GM23248 (cell line): ENCODE results near the gene TPR. TPM values are rescaled to one million over a fixed set of nuclear protein-coding genes. Genes with fewer than 3 reads are reported as not detected.

Experiments
- DNase-seq: peaks from one replicate; pipeline ENCODE4 v3.0.0-alpha.2; 2015
- H2AFZ ChIP-seq: fragments of 200-600 bp; sonication (generic); 2 replicates; pipeline ENCODE4 v1.6.1; 2016; ENCODE audit warnings: antibody characterized with exemption
- H3F3A ChIP-seq: fragments of 200-600 bp; sonication (generic); 2 replicates; pipeline ENCODE4 v1.6.1; 2016; ENCODE audit warnings: mild to moderate bottlenecking, antibody characterized with exemption, mixed run types; ENCODE audit not compliant: insufficient read depth
- H3K27ac ChIP-seq: fragments of 200-600 bp; sonication (generic); 2 replicates; pipeline ENCODE4 v1.5.1; 2016; ENCODE audit warnings: mild to moderate bottlenecking
- H3K27me3 ChIP-seq: fragments of 200-600 bp; sonication (generic); replicated peaks from 2 replicates; pipeline ENCODE4 v1.6.1; 2016; ENCODE audit warnings: mild to moderate bottlenecking; ENCODE audit not compliant: insufficient read depth
- H3K36me3 ChIP-seq: fragments of 200-600 bp; sonication (generic); 2 replicates; pipeline ENCODE4 v1.6.1; 2016; ENCODE audit warnings: low read depth, mild to moderate bottlenecking
- H3K4me1 ChIP-seq: fragments of 200-600 bp; sonication (generic); 2 replicates; pipeline ENCODE4 v1.6.1; 2016; ENCODE audit warnings: mild to moderate bottlenecking; ENCODE audit not compliant: insufficient read depth
- H3K4me2 ChIP-seq: fragments of 200-600 bp; sonication (generic); one replicate; pipeline ENCODE4 v1.6.1; 2016; ENCODE audit warnings: mild to moderate bottlenecking; ENCODE audit not compliant: unreplicated experiment
- H3K4me3 ChIP-seq: fragments of 200-600 bp; sonication (generic); 2 replicates; pipeline ENCODE4 v1.5.1; 2016; ENCODE audit warnings: mild to moderate bottlenecking
- H3K79me2 ChIP-seq: fragments of 200-600 bp; sonication (generic); 2 replicates; pipeline ENCODE4 v1.6.1; 2016; ENCODE audit warnings: mild to moderate bottlenecking; ENCODE audit not compliant: insufficient read depth
- H3K9ac ChIP-seq: fragments of 200-600 bp; sonication (generic); 2 replicates; pipeline ENCODE4 v1.6.1; 2016; ENCODE audit warnings: mild to moderate bottlenecking
- H3K9me2 ChIP-seq: fragments of 200-600 bp; sonication (generic); 2 replicates; pipeline ENCODE4 v1.6.1; 2016; ENCODE audit warnings: mixed run types, mild to moderate bottlenecking, moderate library complexity; ENCODE audit not compliant: insufficient read depth
- H3K9me3 ChIP-seq: fragments of 200-600 bp; sonication (generic); one replicate; pipeline ENCODE4 v1.6.1; 2017; ENCODE audit warnings: low read depth
- H4K20me1 ChIP-seq: fragments of 200-600 bp; sonication (generic); 2 replicates; pipeline ENCODE4 v1.6.0; 2016; ENCODE audit not compliant: insufficient read depth
- EZH2 ChIP-seq: fragments of 200-600 bp; sonication (generic); IDR thresholded peaks from 2 replicates; pipeline ENCODE4 v1.6.1; 2018; ENCODE audit warnings: antibody characterized with exemption, mild to moderate bottlenecking; ENCODE audit not compliant: insufficient read depth, poor library complexity, severe bottlenecking
- EZH2phosphoT487 ChIP-seq: fragments of 200-600 bp; sonication (generic); IDR thresholded peaks from 2 replicates; pipeline ENCODE4 v1.6.1; 2018; ENCODE audit warnings: antibody characterized with exemption, moderate library complexity, mild to moderate bottlenecking, low read depth; ENCODE audit not compliant: insufficient read depth
- whole genome bisulfite sequencing, 2 experiments: methylation state at CpG; one replicate each; pipeline ENCODE4 v1.1.6; 2015 to 2017; ENCODE audit warnings: low lambda C conversion rate in 2 of 2, low coverage in 1 of 2; ENCODE audit errors: missing lambda C conversion rate in 2 of 2; 5-methylcytosine and 5-hydroxymethylcytosine counted together
- in situ Hi-C: fragments of 300-500 bp; cut with MboI; formaldehyde crosslinking; loops from 2 replicates; pipeline ENCODE4 v1.15.0; 2020
- polyA plus RNA-seq: library from polyadenylated mRNA; unstranded; fragments of >200 nt; fragmentation: Nextera tagmentation; extraction: Ambion mirVana; gene quantifications from 2 replicates; pipeline ENCODE4 v1.2.1, GENCODE V29; 2016
- total RNA-seq: library from RNA; depleted of rRNA; stranded (reverse); fragments of >200 nt; shearing (Covaris generic); gene quantifications from 2 replicates; pipeline ENCODE4 v1.2.3, GENCODE V29; 2014

Gene TPR
- total and polyA plus RNA-seq, 2 experiments from 2014 or later, result 46.2 to 98.2 TPM

DNA sequence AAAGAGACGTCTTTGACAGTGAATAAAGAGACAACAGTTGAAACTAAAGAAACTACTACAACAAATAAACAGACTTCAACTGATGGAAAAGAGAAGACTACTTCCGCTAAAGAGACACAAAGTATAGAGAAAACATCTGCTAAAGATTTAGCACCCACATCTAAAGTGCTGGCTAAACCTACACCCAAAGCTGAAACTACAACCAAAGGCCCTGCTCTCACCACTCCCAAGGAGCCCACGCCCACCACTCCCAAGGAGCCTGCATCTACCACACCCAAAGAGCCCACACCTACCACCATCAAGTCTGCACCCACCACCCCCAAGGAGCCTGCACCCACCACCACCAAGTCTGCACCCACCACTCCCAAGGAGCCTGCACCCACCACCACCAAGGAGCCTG lies 68.5 kb downstream of the TPR start:
- no peaks in the 10 kb centered on the region for H3K79me2 ChIP-seq
- H3K9me3 ChIP-seq, result no peaks in the 10 kb centered on the region
- H3K9ac ChIP-seq, result no peak overlapping the region
- H3K9me2 ChIP-seq, result no peaks in the 10 kb centered on the region
- peaks cover 11% of the 10 kb centered on the region for H3K4me1 ChIP-seq
- no peak overlapping the region for H2AFZ ChIP-seq
- H3F3A ChIP-seq, result peaks cover 4% of the 10 kb centered on the region; the same call in 1 of the 2 replicates
- H3K4me2 ChIP-seq, result no peak overlapping the region
- no peak overlapping the region for H3K4me3 ChIP-seq
- in situ Hi-C loops, result no loop called here
- no peaks in the 10 kb centered on the region for H3K27me3 ChIP-seq
- no peak overlapping the region for H3K27ac ChIP-seq
- no peak for TF ChIP-seq EZH2
- TF ChIP-seq EZH2phosphoT487, result no peak
- no peaks in the 10 kb centered on the region for H4K20me1 ChIP-seq
- H3K36me3 ChIP-seq, result 0 out of 2 replicates have a peak, but pooled peaks cover 4% of the 10 kb centered on the region
- 80 to 89% methylated on average over 3 of the region's 3 CpGs for WGBS, 2 experiments
- no peak for DNase-seq

- Histone ChIP-seq H3K4me2 (no peak overlapping the region), H3K9me2 (no peaks in the 10 kb centered on the region), H4K20me1 (no peaks in the 10 kb centered on the region), H3F3A (peaks cover 4% of the 10 kb centered on the region; the same call in 1 of the 2 replicates), H2AFZ (no peak overlapping the region), H3K4me1 (peaks cover 11% of the 10 kb centered on the region), H3K4me3 (no peak overlapping the region), H3K9ac (no peak overlapping the region), H3K27ac (no peak overlapping the region), H3K36me3 (no peaks in the 10 kb centered on the region), H3K79me2 (no peaks in the 10 kb centered on the region), H3K27me3 (no peaks in the 10 kb centered on the region), H3K9me3 (no peaks in the 10 kb centered on the region)
- 72 to 77% methylated on average over 6 of the region's 6 CpGs for WGBS, 2 experiments
- peak; percentile 59 for DNase-seq
- TF ChIP-seq EZH2phosphoT487 (no peak), EZH2 (no peak)
- in situ Hi-C loops, result no loop called here
Measured at GRCh38 chr1:186304982-186305949, 69.8 kb downstream of the TPR start.

GRCh38 chr1:186303911-186304310 lies 71.1 kb downstream of the TPR start:
- no peak overlapping the region for H2AFZ ChIP-seq
- no peak overlapping the region for H3K4me2 ChIP-seq
- no peaks in the 10 kb centered on the region for H3K79me2 ChIP-seq
- no peaks in the 10 kb centered on the region for H3K27me3 ChIP-seq
- no peaks in the 10 kb centered on the region for H3K9me3 ChIP-seq
- H3K4me1 ChIP-seq, result peaks cover 11% of the 10 kb centered on the region
- no peak overlapping the region for H3K9ac ChIP-seq
- H3K4me3 ChIP-seq, result no peak overlapping the region
- in situ Hi-C loops, result no loop called here
- TF ChIP-seq EZH2phosphoT487 (no peak), EZH2 (no peak)
- peaks cover 4% of the 10 kb centered on the region; the same call in 1 of the 2 replicates for H3F3A ChIP-seq
- no peaks in the 10 kb centered on the region for H4K20me1 ChIP-seq
- H3K27ac ChIP-seq, result no peak overlapping the region
- H3K9me2 ChIP-seq, result no peaks in the 10 kb centered on the region
- WGBS, 2 experiments, result 54 to 64% methylated on average over 2 of the region's 2 CpGs
- DNase-seq, result no peak
- H3K36me3 ChIP-seq, result no peaks in the 10 kb centered on the region

DNA sequence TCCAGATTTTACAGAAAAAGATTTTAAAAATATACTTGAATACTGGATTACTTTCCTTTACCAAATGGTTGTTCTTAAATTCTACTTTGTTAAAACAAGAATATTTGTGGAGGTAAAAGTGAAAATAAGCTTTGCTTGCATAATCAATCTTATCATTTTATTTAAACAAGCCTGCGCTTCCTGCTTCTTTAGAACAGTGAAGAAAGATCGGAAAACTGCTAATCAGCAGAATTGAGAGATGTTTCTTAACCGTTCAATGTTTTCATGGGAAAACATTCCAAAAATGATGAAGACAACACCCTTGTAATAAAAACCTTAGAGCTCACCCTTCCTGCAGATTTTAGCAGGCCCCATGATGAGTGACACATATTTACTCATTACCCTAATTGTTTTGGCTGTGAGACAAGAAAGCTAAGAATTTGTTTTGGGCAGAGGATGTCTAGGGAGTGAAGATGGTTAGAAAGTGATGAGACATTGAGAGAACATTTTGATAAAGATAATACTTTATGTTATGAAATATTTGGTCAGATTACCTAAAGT lies 72.6 kb downstream of the TPR start:
- H3K79me2 ChIP-seq, result no peaks in the 10 kb centered on the region
- peak; percentile 48 for DNase-seq
- WGBS, 2 experiments, result 18 to 30% methylated on average over 3 of the region's 3 CpGs

More for the DNA sequence above, 72.6 kb downstream of the TPR start:
- Histone ChIP-seq H4K20me1 (no peaks in the 10 kb centered on the region), H3K36me3 (no peaks in the 10 kb centered on the region), H3F3A (peaks cover 4% of the 10 kb centered on the region; the same call in 1 of the 2 replicates), H3K9me3 (no peaks in the 10 kb centered on the region), H3K27ac (no peak overlapping the region), H3K4me3 (no peak overlapping the region), H3K9ac (no peak overlapping the region), H3K4me2 (peak overlapping the region; percentile 34), H3K9me2 (no peaks in the 10 kb centered on the region), H3K27me3 (no peaks in the 10 kb centered on the region), H3K4me1 (peaks cover 11% of the 10 kb centered on the region), H2AFZ (0 out of 2 replicates have a peak overlapping the region, but pooled peaks have one; percentile 25)
- in situ Hi-C loops, result no loop called here
- TF ChIP-seq EZH2phosphoT487 (no peak), EZH2 (no peak)
